NT2/D1 (cell line): Measurements from ENCODE around the gene ARHGEF33.

Source experiments
- SUZ12 ChIP-seq: IDR thresholded peaks from 2 replicates; pipeline ENCODE4 v1.6.1; 2011; ENCODE audit not compliant: insufficient read length, insufficient read depth; ENCODE audit errors: extremely low read depth
- YY1 ChIP-seq: IDR thresholded peaks from 2 replicates; pipeline ENCODE4 v1.6.1; 2011; ENCODE audit not compliant: insufficient read length, insufficient read depth
- ZNF274 ChIP-seq: IDR thresholded peaks from 2 replicates; pipeline ENCODE4 v1.6.1; 2011; ENCODE audit warnings: mild to moderate bottlenecking, low read depth, low read length

GRCh38 chr2:39018638-39019037 is 129.0 kb downstream of the ARHGEF33 start:
- TF ChIP-seq ZNF274 (no peak), YY1 (no peak), SUZ12 (no peak)
